Osteoblast (primary cell): ENCODE measurements around the gene FLT1. TPM values are rescaled to one million over a fixed set of nuclear protein-coding genes. Genes with fewer than 3 reads are reported as not detected.

Experiments used
- DNase-seq: peaks from one replicate; pipeline ENCODE4 v3.0.0; 2011; ENCODE audit warnings: low spot score, mixed read lengths; ENCODE audit not compliant: insufficient read length; ENCODE audit errors: missing footprints
- H2AFZ ChIP-seq: 2 replicates; pipeline ENCODE4 v1.6.0; 2011; ENCODE audit warnings: mild to moderate bottlenecking, low read length
- H3K27ac ChIP-seq: 2 replicates; pipeline ENCODE4 v1.5.1; 2011; ENCODE audit warnings: mild to moderate bottlenecking, low read depth, low read length, moderate library complexity
- H3K27me3 ChIP-seq: 2 replicates; pipeline ENCODE4 v1.6.0; 2012; ENCODE audit warnings: mild to moderate bottlenecking, control low read depth, inconsistent platforms, low read length, moderate library complexity; ENCODE audit not compliant: insufficient read depth
- H3K36me3 ChIP-seq: 2 replicates; pipeline ENCODE4 v1.5.1; 2011; ENCODE audit warnings: mild to moderate bottlenecking, low read length, control low read depth, moderate library complexity; ENCODE audit not compliant: insufficient read depth
- H3K4me1 ChIP-seq: 2 replicates; pipeline ENCODE4 v1.5.1; 2011; ENCODE audit warnings: mild to moderate bottlenecking, low read length, control low read depth, moderate library complexity; ENCODE audit not compliant: insufficient read depth
- H3K4me2 ChIP-seq: 2 replicates; pipeline ENCODE4 v1.6.0; 2011; ENCODE audit warnings: mild to moderate bottlenecking, low read length; ENCODE audit not compliant: insufficient read depth
- H3K4me3 ChIP-seq: fragments of 200-600 bp; sonication (generic); 3 replicates; pipeline ENCODE4 v1.5.1; 2012; ENCODE audit warnings: mild to moderate bottlenecking, low read length, inconsistent platforms; ENCODE audit not compliant: insufficient read depth
- H3K79me2 ChIP-seq: 2 replicates; pipeline ENCODE4 v1.6.0; 2012; ENCODE audit warnings: mild to moderate bottlenecking, low read length, control low read depth, inconsistent platforms; ENCODE audit not compliant: insufficient read depth
- H3K9me3 ChIP-seq: 2 replicates; pipeline ENCODE4 v1.5.1; 2011; ENCODE audit warnings: low read depth, low read length, control low read depth
- H4K20me1 ChIP-seq: 2 replicates; pipeline ENCODE4 v1.6.0; 2012; ENCODE audit warnings: mild to moderate bottlenecking, low read length, control low read depth; ENCODE audit not compliant: insufficient read depth
- total RNA-seq: library from RNA; depleted of rRNA; stranded (reverse); fragments of >200 nt; gene quantifications from 2 replicates; pipeline ENCODE4 v1.2.3, GENCODE V29; 2012
- TF ChIP-seq, protein P1 (sequence below): IDR thresholded peaks from 2 replicates; pipeline ENCODE4 v1.5.1; 2011; ENCODE audit warnings: mild to moderate bottlenecking, low read depth, low read length, moderate library complexity; ENCODE audit errors: extremely low read depth

FLT1 gene
- total RNA-seq, 1 donor, result not detected

GRCh38 chr13:28449826-28450773 lies 44.8 kb downstream of the FLT1 start:
- H3K27ac ChIP-seq, result no peak overlapping the region
- peaks cover 14% of the 10 kb centered on the region for H3K27me3 ChIP-seq
- TF ChIP-seq, protein P1, sequence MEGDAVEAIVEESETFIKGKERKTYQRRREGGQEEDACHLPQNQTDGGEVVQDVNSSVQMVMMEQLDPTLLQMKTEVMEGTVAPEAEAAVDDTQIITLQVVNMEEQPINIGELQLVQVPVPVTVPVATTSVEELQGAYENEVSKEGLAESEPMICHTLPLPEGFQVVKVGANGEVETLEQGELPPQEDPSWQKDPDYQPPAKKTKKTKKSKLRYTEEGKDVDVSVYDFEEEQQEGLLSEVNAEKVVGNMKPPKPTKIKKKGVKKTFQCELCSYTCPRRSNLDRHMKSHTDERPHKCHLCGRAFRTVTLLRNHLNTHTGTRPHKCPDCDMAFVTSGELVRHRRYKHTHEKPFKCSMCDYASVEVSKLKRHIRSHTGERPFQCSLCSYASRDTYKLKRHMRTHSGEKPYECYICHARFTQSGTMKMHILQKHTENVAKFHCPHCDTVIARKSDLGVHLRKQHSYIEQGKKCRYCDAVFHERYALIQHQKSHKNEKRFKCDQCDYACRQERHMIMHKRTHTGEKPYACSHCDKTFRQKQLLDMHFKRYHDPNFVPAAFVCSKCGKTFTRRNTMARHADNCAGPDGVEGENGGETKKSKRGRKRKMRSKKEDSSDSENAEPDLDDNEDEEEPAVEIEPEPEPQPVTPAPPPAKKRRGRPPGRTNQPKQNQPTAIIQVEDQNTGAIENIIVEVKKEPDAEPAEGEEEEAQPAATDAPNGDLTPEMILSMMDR, result no peak
- peaks cover 9% of the 10 kb centered on the region for H3K4me1 ChIP-seq
- no peak overlapping the region for H3K4me2 ChIP-seq
- no peak overlapping the region for H2AFZ ChIP-seq
- H3K79me2 ChIP-seq, result no peaks in the 10 kb centered on the region
- no peaks in the 10 kb centered on the region for H4K20me1 ChIP-seq
- no peaks in the 10 kb centered on the region for H3K36me3 ChIP-seq
- H3K4me3 ChIP-seq, result no peak overlapping the region
- no peaks in the 10 kb centered on the region for H3K9me3 ChIP-seq
- DNase-seq, result no peak

- TF ChIP-seq, protein P1, result no peak
These were observed 46.1 kb downstream of the FLT1 start for GRCh38 chr13:28448651-28449358.

GRCh38 chr13:28447989-28448388 lies 46.9 kb downstream of the FLT1 start:
- H2AFZ ChIP-seq, result no peak overlapping the region
- no peak for DNase-seq
- peaks cover 12% of the 10 kb centered on the region for H3K27me3 ChIP-seq
- H3K4me3 ChIP-seq, result no peak overlapping the region
- H3K9me3 ChIP-seq, result no peaks in the 10 kb centered on the region
- H3K27ac ChIP-seq, result no peak overlapping the region
- H4K20me1 ChIP-seq, result no peaks in the 10 kb centered on the region
- no peaks in the 10 kb centered on the region for H3K36me3 ChIP-seq
- TF ChIP-seq, protein P1, result no peak
- H3K4me2 ChIP-seq, result no peak overlapping the region
- no peaks in the 10 kb centered on the region for H3K79me2 ChIP-seq
- peaks cover 9% of the 10 kb centered on the region for H3K4me1 ChIP-seq

More at GRCh38 chr13:28448651-28449358, 46.1 kb downstream of the FLT1 start:
- Histone ChIP-seq H3K4me1 (peaks cover 9% of the 10 kb centered on the region), H3K36me3 (no peaks in the 10 kb centered on the region), H3K4me2 (no peak overlapping the region), H3K4me3 (no peak overlapping the region), H3K9me3 (no peaks in the 10 kb centered on the region), H4K20me1 (no peaks in the 10 kb centered on the region), H2AFZ (no peak overlapping the region), H3K27me3 (peaks cover 9% of the 10 kb centered on the region), H3K79me2 (no peaks in the 10 kb centered on the region), H3K27ac (no peak overlapping the region)
- DNase-seq, result no peak

DNA sequence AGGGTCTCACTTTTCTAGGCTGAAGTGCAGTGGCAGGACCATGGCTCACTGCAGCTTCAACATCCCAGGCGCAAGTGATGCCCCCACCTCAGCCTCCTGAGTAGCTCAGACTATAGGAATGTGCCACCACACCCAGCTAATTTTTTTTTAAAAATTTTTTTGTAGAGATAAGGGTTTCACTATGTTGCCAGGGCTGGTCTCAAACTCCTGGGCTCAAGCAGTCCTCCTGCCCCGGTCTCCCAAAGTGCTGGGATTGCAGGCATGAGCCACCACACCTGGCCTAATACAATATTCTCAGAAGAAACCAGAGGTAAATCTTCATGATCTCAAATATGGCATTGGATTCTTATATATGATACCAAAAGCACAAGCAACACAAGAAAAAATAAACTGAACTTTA lies 47.7 kb downstream of the FLT1 start:
- H2AFZ ChIP-seq, result no peak overlapping the region
- H3K27me3 ChIP-seq, result peaks cover 20% of the 10 kb centered on the region
- H3K9me3 ChIP-seq, result no peaks in the 10 kb centered on the region
- no peak overlapping the region for H3K4me3 ChIP-seq
- no peak overlapping the region for H3K4me2 ChIP-seq
- no peaks in the 10 kb centered on the region for H3K36me3 ChIP-seq
- peaks cover 7% of the 10 kb centered on the region for H3K4me1 ChIP-seq
- H4K20me1 ChIP-seq, result no peaks in the 10 kb centered on the region
- TF ChIP-seq, protein P1, result no peak
- no peaks in the 10 kb centered on the region for H3K79me2 ChIP-seq
- no peak overlapping the region for H3K27ac ChIP-seq
- no peak for DNase-seq
